Fibroblast of villous mesenchyme (primary cell): Measurements from ENCODE around the gene IGF2R. TPM values are rescaled to one million over a fixed set of nuclear protein-coding genes. Genes with fewer than 3 reads are reported as not detected.

Experiments
- DNase-seq: peaks from one replicate; pipeline ENCODE4 v3.0.0-alpha.2; 2010; ENCODE audit warnings: low read depth
- H3K4me3 ChIP-seq: 2 replicates; pipeline ENCODE4 v1.5.1; 2011; ENCODE audit warnings: low read depth, mild to moderate bottlenecking, low read length
- total RNA-seq: library from RNA; depleted of rRNA; stranded (reverse); fragments of >200 nt; gene quantifications from 2 replicates; pipeline ENCODE4 v1.2.3, GENCODE V29; 2012
- TF ChIP-seq, protein P1 (sequence below): IDR thresholded peaks from 2 replicates; pipeline ENCODE4 v1.5.1; 2012; ENCODE audit warnings: low read depth, mild to moderate bottlenecking, low read length; ENCODE audit not compliant: insufficient read depth

The IGF2R gene
- total RNA-seq, 1 donor = 132 TPM

DNA sequence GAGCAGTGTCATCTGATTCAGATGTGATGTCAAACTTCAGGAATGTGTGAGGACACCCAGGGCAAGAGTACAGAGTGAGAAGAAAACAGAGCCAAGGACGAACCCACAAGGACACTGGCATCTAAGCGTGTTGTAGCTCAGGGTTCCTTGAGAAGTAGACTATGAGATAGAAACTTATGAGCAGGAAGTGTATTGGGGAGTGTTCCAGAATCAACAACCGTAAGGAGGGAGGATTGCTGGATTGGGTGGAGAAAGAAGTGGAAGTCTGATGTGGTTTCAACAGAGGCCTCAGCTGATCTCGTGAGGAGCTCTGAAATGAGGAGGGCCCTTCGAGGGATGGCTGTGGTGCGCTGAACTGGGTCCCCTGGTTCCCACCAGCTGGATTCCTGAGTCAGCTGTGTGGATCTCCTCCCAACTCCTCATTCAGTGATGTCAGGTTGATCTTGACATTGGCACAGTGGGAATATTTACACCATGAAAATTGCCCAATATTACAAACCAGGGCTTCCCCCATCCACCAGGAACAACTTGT, 25.7 kb upstream of the IGF2R start:
- H3K4me3 ChIP-seq = no peak overlapping the region
- peak; percentile 47 for DNase-seq
- TF ChIP-seq, protein P1, sequence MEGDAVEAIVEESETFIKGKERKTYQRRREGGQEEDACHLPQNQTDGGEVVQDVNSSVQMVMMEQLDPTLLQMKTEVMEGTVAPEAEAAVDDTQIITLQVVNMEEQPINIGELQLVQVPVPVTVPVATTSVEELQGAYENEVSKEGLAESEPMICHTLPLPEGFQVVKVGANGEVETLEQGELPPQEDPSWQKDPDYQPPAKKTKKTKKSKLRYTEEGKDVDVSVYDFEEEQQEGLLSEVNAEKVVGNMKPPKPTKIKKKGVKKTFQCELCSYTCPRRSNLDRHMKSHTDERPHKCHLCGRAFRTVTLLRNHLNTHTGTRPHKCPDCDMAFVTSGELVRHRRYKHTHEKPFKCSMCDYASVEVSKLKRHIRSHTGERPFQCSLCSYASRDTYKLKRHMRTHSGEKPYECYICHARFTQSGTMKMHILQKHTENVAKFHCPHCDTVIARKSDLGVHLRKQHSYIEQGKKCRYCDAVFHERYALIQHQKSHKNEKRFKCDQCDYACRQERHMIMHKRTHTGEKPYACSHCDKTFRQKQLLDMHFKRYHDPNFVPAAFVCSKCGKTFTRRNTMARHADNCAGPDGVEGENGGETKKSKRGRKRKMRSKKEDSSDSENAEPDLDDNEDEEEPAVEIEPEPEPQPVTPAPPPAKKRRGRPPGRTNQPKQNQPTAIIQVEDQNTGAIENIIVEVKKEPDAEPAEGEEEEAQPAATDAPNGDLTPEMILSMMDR = no peak

DNA sequence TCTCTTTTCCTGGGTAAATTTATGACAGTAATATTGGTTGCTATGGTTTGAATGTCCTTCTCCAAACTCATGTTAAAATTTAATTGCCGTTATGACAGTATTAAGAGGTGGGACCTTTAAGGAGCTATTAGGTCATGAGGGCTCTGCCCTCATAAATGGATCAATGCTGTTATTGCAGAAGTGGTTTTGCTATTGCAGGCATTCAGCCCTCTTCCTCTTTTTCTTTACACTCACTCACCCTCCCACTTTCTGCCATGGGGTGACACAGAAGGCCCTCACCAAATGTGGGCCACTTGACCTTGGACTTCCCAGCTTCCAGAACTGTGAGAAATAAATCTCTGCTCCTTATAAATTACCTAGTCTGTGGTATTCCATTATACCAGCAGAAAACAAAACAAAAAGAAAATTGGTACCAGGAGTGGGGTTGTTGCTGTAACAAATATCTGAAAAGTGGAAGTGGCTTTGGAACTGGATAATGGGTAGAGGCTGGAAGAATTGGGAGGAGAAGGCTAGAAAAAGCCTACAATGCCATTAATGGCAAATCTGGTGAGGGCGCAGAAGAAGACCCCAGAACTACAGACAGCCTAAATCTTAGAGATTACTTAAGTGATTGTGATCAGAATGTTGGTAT, 24.8 kb upstream of the IGF2R start:
- DNase-seq = no peak
- H3K4me3 ChIP-seq = no peak overlapping the region
- TF ChIP-seq, protein P1 = no peak

DNA sequence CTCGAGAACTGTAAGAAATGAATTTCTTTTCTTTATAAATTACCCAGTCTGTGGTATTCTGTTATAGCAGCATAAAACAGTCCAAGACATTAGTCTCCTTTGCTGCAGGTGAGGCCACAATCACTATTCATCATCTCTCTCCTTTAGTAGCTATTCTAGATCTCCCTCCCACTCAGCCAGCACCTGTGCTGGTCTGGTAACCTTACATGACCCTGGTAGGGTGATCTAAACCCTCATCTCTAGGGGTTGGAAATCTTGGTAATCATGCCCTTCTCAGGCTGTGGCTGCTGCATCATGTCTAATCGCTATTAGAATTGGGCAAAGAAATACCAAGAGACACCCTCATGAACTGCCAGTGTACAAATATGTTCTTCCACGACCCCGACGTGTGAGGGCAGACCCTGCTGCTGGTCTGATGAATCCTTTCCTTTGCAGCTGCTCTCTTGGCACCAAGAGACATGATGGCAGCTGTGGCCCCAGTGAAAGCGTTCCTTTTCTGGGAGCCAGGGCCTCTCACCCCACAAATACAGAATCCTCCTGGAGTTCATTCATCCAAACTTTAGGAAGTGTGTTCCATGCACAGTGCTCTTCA, 23.0 kb upstream of the IGF2R start:
- no peak overlapping the region for H3K4me3 ChIP-seq
- TF ChIP-seq, protein P1 = no peak
- DNase-seq = no peak

DNA sequence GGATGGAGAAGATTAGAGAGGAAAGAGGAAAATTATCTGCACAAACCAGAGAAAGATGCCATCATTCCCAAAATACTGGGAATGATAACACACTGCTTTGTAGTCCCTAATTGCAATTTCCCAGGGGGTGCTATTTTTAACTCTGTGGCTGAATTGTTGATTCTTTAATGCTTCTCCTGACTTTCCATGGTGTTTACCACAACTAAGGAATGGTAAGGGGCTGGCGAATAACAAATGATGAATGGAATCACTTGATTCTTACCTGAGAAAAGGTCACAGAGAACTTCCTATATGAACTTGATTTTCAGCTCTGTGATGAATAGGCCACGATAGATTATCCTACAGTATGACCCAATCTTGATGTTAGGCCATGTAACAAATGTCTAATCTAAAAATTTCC, 22.0 kb upstream of the IGF2R start:
- no peak for DNase-seq
- TF ChIP-seq, protein P1 = no peak
- H3K4me3 ChIP-seq = no peak overlapping the region

DNA sequence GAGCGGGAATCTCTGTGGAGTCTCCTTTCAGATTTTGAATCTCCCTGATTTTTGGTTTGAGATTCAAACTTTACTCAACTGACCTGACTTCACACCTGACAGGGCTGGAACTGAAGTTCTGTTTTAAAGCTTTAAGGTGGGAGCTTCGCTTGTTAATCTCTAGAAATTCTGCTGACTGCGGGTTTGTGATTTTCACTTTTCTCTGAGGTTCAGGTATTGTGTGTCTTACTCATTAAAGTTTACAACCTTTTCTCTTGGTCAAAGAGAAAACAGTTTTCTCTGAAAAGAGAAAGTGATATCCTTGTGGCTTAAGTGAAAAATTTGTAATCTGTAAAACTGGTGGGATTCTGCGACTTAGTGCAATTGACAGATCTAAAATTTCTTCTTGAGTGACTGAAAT, 20.7 kb upstream of the IGF2R start:
- H3K4me3 ChIP-seq = no peak overlapping the region
- no peak for DNase-seq
- TF ChIP-seq, protein P1 = no peak

DNA sequence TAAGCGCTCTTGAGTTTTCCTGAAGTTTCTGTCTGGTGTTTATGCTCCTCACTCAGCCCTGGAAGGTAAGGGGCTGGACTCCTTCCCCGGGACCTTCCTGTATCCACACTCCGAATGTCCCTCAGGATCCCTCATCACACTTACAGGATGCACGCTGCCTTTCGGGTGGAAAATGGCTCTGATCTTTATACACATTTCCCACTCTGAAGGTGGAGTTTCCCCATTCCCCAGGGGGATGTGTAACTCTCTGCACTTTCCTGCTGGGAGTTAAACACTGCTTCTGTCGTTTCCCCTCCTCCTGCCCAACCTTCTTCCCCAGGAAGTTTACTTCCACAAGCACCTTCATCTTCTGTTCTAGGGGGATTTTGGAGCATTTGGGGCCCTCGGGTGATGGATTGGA, 17.1 kb upstream of the IGF2R start:
- TF ChIP-seq, protein P1 = no peak
- no peak overlapping the region for H3K4me3 ChIP-seq
- DNase-seq = no peak
